SH-SY5Y (cell line): ENCODE results near the gene KLHL5.

Experiments used
- GATA2 ChIP-seq: IDR thresholded peaks from 2 replicates; pipeline ENCODE4 v1.6.1; 2011; ENCODE audit warnings: mild to moderate bottlenecking, low read depth, low read length
- GATA3 ChIP-seq: IDR thresholded peaks from 2 replicates; pipeline ENCODE4 v1.6.1; 2011; ENCODE audit warnings: low read depth, mild to moderate bottlenecking, low read length, moderate library complexity

KLHL5 gene

DNA sequence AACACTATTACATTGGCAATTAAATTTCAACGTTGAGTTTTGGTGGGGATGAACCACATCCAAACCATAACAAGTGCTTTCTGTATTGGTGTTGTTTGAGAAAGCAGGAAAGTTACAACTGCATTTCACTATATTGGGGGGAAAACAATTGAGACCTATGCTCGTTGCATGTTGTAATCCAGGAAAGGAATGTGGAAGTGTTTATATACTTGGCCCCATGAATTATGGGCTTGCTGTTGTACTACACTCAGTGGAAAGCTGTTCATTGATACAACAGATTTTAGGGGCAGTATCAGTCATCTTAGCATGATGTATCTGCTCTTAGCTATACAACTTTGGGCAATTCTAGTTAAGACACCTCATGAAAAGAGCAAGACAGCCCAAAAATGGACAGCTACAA, 52.4 kb downstream of the KLHL5 start:
- TF ChIP-seq GATA3, result no peak
- no peak for TF ChIP-seq GATA2

DNA sequence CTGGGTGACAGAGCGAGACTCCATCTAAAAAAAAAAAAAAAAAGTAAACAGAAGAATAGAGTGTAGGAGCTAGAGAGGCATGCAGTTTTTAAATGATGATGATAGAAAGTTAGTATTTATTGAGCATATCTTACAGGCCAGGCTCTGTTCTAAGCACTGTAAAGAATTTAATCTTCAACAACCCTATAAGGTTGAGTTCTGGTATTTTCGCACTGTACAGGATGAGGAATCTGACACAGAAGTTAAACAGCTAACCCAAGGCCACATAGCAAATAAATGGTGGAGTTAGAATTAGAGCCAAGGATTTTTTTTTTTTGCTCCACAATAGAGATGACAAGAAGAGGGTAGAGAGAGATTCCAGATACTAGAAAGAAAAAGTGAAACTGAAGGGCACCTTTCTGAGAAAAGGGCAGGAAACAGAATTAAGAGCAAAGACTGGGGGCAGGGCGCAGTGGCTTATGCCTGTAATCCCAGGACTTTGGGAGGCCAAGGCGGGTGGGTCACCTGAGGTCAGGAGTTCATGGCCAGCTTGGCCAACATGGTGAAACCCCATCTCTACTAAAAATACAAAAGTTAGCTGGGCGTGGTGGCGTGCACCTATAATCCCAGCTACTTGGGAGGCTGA, 56.1 kb downstream of the KLHL5 start:
- TF ChIP-seq GATA2, result no peak
- no peak for TF ChIP-seq GATA3

DNA sequence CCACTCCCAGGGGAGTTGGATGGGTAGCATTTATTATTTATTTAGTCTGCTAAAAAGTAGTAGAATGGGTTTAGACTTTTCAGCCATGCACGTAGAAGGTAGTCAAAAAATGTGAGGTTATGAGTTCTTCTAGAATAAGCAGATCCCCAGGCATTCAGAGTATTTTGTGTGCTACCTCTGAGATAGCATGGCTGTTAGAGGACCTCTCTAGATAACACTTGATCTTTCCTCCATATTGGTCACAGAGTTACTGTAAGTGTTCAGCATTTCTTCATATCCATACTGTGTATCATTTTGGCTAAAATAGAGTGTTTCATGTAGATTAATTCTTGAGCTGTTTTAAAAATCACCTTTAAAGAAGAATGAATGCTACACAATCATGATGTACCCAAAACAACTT, 58.4 kb downstream of the KLHL5 start:
- no peak for TF ChIP-seq GATA2

DNA sequence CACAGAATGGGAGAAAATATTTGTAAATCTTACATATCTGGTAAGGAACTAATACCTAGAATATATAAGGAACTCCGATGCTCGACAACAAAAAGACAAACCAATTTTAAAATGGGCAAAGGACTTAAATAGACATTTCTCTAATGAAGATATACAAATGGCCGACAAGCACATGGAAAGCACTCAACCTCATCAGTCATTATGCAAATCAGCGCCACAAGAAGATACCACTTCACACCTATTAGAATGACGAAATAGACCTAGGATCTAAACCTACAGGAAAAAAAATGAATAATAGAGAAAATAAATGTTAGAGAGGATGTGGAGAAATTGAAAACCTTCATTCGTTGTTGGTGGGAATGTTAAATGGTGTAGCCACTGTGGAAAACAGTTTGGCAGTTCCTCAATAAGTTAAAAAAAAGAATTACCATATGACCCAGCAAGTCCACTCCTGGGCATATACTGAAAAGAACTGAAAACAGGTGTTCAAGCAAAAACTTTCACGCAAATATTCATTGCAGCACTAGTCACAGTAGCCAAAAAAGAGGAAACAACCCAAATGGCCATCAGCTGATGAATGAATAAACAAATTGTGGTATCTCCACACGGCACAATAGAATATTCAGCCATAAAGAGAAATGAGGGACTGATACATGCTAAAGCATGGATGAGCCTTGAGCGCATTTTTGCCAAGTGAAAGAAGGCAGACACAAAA, 63.0 kb downstream of the KLHL5 start:
- TF ChIP-seq GATA2, result no peak
- no peak for TF ChIP-seq GATA3

DNA sequence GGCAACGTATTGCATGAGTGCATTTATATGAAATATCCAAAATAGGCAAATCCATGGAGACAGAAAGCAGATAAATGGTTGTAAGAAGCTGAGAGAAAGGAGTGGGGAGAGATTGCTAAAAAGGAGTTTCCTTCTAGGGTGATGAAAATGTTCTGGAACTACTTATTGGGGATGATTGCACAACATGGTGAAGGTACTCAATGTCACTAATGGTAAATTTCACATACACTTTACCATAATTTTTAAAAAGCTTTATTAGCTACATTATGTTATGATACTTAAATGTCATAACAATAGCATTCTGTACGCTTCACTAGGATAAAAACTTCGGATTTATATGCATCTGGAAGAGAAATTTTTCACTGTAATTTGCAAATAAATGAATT, 63.6 kb downstream of the KLHL5 start:
- TF ChIP-seq GATA3 (no peak), GATA2 (no peak)

DNA sequence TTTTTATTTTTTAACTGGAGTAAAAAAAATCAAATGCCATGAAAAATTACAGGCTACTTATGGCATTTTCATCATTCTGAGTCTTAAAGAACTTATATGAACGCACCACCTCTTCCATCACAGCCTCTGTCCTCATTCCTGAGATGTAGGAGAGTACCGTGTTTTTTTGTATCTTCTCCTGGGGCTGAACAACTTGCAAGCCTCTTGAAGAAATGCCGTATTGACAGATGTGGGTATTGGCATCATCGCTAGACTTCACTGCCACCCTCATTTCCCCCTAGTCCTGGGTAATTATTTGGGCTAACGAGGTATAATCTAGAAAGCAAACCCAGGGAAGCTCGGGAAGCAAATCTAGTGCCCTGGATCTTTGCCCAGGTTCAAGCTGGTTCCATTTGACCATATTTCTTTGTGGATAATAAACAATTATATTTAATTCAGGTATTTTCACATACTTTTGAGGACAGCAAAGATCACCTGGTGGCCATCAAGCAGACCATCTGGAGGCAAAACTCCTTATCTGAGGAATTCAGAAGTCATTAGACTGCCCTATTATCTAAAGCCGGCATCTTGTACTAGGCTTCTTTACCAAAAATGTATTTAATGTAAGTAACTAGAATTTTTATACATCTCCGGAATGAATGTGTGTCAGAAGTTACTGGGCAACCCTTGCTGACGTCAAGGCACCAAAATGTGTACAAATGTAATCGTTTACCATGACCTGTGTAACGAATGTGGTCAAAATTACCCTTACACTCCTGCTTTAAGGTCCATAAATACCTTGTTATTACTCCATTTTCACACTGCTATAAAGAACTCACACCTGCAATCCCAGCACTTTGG, 64.4 kb downstream of the KLHL5 start:
- TF ChIP-seq GATA2 (no peak), GATA3 (no peak)

DNA sequence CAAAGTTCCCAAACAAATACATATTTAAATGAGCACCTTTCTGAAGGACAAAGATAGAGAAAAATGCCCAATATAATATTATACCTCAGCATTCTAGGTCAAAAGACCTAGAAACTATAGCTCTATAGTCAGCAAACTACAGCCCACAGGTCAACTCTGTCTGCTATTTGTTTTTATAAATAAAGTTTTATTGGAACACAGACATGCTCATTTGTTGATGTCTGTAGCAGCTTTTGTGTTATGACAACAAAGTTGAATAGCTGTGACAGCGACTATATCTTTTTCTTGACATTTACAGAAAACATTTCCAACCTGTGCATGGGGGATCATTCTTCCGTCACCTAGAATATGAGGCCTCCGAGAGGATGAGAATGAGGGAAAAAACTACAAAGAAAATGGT, 71.6 kb downstream of the KLHL5 start:
- no peak for TF ChIP-seq GATA3
- TF ChIP-seq GATA2, result no peak

DNA sequence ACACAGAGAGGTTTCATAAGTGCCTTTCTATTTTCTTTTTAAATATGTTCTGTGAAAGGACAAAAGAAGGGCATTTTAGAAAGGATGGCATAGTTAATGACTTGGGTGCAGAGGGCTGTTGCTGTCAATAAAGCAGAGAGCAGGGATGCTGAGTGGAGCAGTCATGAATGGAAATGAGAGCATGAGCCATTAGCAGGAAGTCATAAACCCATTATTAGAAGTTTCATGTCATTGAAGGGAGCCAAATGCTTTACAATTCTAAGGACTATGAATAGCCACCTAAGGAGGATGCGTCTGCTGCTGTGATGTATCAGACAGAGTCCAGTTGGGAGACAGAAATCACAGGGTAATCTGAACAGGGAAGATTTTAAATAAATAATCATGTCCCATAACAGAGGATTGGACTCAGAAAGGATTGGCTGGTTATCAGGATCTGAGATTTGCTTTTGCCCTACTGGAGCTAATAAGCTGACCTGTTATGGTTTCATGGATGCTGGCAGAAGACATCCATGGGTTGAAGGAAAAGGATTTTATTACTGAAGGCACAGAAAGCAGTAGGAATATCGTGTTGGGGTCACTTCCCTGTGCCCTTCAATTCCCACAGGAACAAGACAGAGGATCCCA, 72.8 kb downstream of the KLHL5 start:
- TF ChIP-seq GATA2, result no peak
- no peak for TF ChIP-seq GATA3

DNA sequence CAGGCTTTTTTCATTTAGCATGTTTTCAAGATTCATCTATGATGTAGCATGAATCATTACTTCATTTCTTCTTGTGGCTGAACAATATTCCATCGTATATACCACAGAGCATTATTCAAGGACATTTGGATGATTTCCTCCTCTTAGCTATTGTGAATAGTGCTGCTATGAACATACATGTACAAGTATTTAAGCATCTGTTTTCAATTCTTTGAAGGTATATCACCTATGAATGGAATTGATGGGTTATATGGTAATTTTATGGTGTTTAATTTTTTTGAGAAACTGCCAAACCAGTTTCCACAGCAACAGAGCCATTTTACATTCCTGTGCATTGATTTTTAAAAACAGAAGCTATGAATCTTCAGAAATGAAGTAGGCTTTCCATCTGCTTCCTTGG, 84.2 kb downstream of the KLHL5 start:
- no peak for TF ChIP-seq GATA3
- TF ChIP-seq GATA2, result no peak

DNA sequence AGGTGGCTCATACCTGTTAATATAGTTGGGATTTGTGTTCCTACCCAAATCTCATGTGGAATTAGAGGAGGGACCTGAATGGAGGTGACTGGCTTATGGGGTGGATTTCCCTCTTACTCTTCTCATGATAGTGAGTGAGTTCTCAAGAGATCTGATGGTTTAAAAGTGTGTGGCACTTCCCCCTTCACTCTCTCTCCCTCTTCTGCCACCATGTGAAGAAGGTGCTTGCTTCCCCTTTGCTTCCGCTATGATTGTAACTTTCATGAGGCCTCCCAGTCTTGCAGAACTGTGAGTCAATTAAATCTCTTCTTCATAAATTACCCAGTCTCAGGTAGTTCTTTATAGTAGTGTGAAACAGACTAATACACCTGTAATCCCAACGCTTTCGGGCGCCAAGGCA, 92.0 kb downstream of the KLHL5 start:
- TF ChIP-seq GATA3 (no peak), GATA2 (no peak)

DNA sequence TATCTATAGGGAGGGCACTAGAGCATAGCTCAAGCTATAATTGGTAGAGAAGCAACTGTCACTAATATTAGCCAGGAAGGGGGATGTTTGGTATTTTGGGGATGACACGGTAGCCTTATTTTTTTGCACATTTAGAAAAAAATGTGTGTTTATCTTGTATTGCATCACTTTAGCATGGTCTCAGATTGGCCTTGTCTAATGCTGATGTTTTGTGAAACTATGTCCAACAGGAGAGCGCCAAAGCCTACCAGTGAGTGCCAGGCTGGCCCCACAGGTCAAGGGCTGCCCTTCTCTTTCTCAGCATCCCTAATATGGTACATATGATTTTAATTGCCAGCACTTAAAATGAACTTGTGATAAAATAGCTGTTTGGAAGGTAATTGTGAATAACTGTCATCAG, 95.5 kb downstream of the KLHL5 start:
- TF ChIP-seq GATA3, result no peak
- no peak for TF ChIP-seq GATA2

DNA sequence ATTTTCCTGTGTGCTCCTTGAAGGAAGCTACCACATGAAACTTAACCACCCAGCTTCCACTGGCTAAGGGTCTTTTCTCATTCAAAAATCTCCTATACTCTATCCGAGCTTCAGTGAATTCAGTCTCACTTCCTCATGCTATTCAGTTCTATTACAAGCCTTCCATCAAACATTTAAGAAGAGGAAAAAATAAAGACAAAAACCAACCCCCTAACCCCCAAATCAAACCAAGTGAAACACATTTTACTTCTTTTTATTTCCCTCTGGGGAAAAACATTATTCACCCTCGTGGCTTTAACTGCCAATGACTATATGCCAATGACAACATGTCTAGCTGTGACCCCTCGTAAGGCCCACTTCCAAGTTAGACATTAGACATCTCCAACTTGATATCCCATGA, 104.1 kb downstream of the KLHL5 start:
- TF ChIP-seq GATA3, result no peak
- no peak for TF ChIP-seq GATA2

DNA sequence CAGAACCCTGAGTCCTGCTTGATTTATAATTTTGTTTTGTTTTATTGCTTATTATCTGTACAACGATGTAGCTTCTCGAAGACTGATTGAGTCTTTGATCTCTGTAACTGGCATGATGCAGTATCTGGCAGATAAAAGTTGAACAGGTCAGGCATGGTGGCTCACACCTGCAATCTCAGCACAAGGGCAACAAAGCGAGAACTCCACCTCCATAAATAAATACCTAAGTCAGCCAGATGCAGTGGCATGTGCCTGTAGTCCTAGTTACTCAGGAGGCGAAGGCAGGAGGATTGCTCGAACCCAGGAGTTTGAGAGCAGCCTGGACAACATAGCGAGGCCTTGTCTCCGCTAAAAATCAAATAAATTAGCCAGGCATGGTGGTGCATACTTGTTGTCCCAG, 104.6 kb downstream of the KLHL5 start:
- TF ChIP-seq GATA3 (no peak), GATA2 (no peak)

DNA sequence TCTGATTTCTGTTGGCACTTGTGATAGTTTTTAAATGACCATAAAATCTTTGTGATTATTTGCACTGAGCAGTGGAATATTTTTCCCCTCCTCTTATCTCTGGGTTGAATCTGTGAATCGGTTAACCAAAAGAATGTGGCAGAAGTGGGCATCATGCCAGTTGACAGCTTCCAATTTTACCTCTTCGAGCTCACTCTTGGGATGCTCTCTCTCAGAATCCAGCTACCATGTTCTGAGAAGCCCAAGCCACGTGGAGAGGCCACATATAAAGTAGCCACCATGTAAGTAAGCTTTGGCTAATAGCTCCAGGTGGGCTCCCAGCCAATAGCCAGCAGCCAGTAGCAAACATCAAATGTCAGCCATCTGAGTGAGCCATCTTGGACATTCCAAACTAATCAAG, 107.4 kb downstream of the KLHL5 start:
- TF ChIP-seq GATA2, result no peak
- TF ChIP-seq GATA3, result no peak
